HCT116 (cell line): ENCODE measurements around the gene RPL15. TPM values are rescaled to one million over a fixed set of nuclear protein-coding genes. Genes with fewer than 3 reads are reported as not detected.

Source experiments
- total RNA-seq: library from RNA; stranded (reverse); gene quantifications from one replicate; pipeline ENCODE4 v1.2.1, GENCODE V29; 2021; ENCODE audit not compliant: unreplicated experiment

The RPL15 gene
- total RNA-seq, 1 experiment from 2014 or later = 2,177 TPM

Other genes starting within 250 kb of the RPL15 start
- gene UBE2E1, start 111.2 kb upstream of the RPL15 start, total RNA-seq = 75.1 TPM
- gene NKIRAS1, start 142 bp upstream of the RPL15 start, total RNA-seq = 12.0 TPM
- 60.9 TPM for gene NR1D2, start 28.2 kb downstream of the RPL15 start, total RNA-seq